HG02623 (cell line): ENCODE results near the gene SYPL1.
"Not testable (repeated sequence)": the region's sequence is repeated elsewhere in the genome, so short reads cannot be mapped to it uniquely, and the experiment has no call there.

ENCODE experiments used
- ATAC-seq: cut with Tn5 transposase; IDR thresholded peaks from one replicate; pipeline ENCODE4 v1.9.1; 2021; ENCODE audit warnings: moderate library complexity; ENCODE audit not compliant: unreplicated experiment

Gene SYPL1

DNA sequence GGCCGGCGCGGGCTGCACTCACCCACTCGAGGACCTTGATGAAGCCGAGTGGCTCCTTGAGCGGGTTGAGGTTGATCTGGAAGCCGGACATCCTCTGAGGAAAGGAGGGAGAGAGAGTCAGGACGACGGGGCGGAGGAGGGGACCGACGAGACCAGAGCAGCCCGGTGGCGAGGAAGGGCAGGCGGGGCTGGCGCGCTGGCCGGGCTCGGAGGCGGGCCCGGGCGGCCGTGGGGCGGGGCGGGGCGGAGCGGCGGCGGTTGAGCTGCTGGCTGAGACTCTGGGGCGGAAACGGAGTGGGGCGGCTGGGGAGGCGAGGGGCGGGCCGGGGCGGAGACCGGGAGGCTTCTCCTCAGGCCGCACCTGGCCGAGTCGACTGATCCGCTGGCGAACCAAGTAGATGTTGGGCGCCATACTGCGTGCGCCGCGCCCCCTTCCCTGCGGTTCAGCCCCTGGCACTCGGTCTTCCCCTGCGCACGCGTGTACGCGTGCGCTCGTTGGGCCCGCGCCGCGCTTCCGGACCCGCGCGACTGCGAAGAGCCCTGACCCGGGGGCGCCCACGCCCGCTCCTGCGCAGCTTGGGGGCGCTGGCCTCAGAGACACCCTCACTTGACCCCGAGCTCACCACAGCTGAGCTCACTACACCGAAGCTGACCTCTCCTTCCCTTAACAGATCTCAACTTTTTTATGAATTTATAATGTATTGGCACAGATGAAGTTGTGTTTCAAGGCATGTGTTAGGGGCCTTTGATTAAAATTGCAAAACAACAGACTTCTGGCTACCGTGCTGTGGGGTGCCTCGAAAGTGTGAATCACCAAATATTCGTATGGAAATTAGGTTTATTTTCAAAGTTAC is at the start of gene SYPL1:
TSS of gene SYPL1 (minus strand) at position 195 of the 854 bp plus-strand sequence. CDS start at position 91, 104 bp downstream.
- ATAC-seq: peak; percentile 80

DNA sequence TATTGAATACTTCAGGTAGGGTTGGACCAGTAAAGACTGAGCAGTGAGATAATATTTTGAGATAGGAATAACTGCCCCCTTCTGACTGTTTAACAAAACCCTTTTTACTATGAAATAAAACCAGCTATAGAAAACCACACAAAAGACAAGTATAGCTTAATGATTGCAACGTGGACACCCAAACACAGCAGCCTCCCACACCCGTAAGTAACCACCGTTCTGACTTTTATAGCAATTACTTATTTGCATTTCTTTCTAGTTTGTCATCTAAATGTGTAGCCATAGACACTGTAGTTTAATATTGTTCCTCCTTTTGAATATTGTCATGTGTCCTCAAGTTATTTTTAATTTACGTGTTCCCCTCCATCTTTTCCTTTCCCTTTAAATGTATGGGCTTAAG is 42.9 kb upstream of the SYPL1 start:
- no peak for ATAC-seq

DNA sequence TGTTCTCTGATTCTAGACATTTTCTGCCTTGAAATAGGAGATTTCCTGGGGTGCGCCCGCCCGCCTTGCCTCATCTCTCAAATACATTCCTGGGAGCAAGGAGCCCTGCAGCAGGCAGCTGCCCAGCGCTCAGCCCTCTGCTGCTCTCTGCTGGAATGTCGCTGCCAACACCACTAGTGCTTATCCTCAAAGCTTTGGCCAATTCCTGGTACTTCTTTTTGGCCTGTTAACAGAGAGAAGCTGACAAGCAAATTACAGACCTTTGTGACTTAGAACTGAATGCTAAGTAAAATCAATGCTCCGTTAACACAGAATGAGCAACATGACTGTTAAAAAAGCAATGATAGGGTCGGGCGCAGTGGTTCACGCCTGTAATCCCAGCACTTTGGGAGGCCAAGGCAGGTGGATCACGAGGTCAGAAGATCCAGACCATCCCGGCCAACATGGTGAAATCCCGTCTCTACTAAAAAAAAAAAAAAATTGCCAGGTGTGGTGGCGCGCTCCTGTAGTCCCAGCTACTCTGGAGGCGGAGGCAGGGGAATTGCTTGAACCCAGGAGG is 41.9 kb upstream of the SYPL1 start:
- peak; percentile 79 for ATAC-seq

DNA sequence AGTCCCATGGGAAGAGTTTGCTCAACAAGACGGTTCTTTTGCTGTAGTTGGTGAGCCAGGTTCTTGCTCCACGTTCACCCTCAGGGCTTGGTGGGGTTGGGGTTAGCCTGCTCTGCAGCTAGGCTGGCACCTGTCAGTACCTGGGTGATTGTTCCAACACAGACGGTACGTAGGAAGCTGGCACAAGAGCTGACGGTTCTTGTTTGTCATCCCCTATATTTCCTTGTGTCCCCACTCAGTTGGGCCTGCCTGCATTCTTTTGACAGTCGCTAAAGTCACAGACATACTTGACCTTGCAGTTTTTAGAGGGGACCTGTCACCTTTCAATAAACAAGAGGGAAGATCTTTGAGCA is 40.2 kb upstream of the SYPL1 start:
- ATAC-seq: no peak

DNA sequence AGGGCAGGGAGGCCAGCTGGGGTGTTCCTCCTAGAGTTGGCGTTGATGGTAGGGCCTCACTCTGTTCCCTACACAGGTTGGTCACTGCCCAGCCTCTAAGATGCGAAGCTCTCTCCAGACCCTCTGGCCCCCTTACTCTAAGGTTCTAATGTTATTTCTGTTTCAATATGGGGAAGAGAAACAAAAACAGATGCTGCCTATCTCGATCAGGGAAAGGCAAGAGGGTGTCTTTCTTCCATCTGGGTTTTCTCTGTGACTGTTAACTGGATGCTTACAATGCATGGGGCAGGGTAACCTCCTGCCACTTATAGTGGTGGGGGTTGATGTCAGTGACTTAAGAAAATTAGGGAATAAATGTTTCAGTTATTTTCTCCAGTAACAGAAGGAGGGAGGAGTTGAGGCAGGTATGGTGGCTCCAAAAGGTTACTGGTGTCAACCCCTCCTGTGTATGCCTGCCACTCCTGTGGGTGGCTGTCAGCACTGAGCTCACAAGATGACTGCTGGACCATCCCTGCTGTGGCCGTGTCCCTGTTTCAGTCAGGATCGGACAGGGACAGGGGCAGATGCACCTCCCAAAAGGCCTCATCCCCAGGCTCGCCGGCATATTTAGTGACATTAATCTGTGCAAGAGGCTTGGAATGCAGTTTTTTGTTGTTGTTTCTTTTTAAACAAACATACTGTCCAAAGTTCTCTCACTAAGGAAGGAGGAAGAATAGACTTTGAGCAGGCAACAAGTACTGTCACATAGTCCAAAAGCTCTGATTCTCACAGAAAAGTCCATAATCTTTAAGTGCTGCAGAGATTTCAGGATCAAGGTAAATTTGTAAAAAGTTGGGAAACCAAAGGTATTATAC is 39.6 kb upstream of the SYPL1 start:
- no peak for ATAC-seq

DNA sequence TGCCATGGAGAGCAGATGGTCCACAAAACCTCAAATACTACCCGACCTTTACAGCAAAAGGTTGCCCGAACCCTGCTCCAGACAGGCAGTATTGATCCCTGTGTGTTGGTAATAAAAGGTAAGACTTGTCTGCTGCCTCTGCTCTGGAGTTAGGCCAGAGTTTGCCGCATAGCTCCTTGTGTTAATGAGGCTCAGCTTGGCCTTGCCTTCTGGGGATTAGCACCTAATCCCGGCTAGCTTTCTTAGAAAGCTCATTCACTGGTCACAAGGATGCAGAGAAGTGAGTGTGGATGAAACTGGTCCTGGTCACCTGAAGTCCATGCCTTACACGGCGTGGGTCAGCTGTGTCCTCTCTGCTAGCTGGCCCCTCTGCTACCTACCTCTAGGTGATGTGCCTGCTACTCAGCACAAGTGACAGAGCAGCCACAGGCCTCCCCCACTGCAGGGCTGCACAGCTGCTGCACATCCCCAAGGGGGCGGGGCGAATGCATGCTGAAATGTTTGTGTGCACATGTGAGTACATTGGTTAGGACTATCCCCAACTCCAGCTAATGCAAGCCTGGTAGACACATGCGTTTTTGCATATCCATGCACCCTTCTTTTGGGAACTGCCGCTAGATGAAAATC is 31.7 kb upstream of the SYPL1 start:
- ATAC-seq: no peak

DNA sequence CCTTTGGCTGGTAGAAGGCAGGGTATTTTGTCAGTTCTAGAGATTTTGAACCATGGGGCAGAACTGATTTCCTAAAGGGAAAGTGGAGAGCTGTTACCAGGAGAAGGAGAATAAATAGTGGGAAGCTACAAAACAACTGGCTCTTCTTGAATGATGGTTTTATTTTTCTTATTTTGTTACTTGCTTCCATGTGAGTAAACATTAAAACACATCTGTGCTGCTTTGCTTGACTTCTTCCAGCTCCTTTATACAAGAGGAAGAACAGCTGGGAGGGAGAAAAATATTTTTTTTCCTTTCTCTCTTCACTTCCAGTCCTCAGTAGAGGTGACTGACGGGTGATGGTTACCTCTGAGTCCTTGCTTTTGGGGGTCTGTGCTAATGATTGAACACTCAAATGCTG is 30.0 kb upstream of the SYPL1 start:
- no peak for ATAC-seq

DNA sequence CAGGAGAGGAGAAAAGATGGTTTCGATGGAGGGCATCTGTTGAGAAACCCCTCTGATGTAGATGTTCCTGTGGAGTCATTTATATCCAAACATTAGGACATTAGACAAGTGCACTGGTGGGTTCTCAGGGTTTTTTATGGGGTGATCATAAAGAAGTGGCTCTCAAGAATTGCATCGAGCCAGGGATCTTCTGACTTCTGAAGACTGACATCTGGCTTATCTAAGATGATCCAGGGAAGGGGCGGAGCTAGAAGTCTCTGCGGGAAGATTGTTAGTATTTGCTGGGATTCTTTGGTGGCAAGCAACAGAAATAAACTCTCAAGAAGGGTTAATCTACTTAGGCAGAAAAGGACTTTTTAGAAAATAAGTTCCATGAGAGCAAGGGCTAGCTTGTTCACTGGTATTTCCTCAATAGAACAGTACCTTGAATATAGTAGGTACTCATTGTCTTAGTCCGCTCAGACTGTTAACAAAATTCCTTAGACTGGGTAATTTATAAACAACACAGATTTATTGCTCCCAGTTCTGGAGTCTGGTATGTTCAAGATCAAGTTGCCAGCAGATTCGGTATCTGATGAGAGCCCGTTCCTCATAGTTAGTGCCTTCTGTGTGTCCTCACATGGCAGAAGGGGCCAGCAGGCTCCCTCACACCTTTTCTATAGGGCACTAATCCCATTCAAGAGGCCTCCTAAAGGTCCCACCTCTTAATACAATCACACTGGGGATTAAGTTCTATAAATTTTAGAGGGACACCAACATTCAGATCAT is 28.5 kb upstream of the SYPL1 start:
- ATAC-seq: no peak

DNA sequence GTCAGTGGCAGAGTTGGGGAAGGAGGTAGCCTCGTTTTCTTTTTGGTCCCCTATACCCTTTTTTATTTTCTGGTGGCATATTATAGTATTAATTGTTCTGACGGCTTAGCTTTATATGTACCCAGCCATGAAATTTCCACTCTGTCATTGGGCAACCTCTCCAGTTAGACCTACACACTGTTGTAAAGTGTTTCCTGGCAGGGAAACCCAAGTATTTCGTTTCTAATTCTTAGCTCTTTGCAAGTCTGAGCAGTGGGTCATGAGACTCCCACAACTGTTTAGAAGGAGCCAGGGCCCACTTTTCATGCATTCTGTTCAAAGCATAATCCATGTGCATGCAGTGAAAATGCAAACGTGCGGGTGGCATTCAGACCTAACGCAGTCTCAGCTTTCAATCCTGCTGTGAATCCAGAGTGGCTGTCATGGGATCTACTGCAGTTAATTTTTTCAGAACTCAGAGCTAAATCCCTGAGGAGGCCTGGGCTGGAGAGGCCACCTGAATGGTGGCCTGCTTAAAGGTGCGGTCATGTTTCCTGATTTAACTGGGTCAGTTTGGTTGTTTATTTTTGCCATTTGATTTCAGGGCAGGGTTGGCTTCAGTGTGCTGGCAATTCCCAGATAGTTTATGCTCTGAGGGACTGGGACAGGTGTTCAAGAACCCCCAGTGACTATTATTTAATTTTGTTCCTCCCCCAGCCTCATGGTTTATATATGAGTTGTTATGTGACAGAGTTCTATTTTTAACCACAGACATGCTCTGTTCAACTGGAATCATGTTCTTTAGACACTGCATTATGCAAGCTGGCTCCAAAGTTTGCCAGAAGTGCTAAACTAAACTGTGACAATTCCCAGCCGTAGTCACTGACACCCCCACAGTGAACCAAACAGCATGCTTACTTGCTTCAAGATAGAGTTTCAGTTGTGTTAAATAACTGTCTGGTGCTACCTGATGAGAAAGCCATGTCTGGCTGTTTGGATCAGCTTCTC is 27.4 kb upstream of the SYPL1 start:
- no peak for ATAC-seq

DNA sequence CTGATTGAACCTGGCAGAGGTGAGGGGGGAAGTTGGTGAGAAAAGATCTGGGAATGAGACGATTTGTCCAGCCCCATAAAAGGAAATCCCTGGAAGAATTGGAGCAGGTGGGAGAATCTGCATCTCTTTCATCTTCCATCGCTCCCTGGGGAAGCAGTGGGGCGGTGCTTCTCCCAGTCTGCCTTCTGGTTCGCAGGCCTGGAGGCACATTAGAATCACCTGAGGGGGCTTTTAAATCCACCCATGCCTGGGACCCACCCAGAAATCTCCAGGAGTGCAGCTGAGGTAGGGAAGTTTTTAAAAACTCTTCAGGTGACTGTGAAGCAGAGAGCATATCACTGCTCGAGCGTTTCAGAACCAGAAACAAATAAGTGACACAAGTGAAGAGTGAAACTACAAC is 26.7 kb upstream of the SYPL1 start:
- ATAC-seq: no peak

DNA sequence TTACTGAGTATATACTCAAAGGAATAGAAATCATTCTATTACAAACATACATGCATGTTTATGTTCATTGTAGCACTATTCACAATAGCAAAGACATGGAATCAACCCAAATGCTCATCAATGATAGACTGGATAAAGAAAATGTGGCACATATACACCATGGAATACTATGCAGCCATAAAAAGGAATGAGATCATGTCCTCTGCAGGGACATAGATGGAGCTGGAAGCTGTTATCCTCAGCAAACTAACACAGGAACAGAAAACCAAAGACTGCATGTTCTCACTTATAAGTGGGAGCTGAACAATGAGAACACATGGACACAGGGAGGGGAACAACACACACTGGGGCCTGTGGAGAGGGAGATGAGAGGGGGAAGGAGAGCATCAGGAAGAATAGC is 26.1 kb upstream of the SYPL1 start:
- not testable (repeated sequence) for ATAC-seq

DNA sequence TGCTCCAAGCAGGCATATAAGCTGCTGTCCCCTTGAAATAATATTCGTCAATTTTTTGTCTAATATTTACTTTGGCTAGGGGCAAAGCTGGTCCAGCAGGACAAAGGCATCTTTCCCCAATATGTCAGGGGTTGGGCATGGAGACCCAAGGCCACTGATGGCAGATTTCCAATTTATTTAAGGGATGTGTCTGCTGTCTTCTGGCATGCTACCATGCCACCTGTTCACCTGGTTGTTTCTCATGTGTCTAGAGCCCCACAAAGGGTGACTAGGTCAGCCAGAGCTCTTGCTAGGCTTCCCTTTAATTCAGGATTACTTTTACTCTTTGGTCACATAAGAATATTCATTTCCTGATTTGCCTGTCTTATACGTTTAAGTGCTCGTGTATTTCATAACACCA is 22.1 kb upstream of the SYPL1 start:
- no peak for ATAC-seq

DNA sequence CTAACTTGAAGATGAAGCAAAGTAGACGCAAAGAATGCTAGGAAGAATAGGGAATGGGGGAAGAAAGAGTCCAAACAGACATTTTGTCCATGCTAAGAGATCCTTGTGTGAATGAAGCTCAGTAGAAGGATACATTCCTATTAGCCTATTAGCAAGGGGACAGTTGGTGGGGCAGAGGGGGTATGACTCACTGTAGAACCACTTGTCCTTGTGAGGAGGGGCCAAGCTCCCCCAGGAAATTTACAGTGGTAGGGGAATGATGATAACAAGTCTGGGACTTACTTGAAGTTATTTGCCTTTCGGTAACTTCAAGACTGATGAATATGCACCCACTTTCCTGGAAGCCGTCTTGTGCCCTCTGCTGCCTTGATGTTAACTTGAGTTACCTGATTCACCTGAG is 17.2 kb upstream of the SYPL1 start:
- ATAC-seq: no peak

DNA sequence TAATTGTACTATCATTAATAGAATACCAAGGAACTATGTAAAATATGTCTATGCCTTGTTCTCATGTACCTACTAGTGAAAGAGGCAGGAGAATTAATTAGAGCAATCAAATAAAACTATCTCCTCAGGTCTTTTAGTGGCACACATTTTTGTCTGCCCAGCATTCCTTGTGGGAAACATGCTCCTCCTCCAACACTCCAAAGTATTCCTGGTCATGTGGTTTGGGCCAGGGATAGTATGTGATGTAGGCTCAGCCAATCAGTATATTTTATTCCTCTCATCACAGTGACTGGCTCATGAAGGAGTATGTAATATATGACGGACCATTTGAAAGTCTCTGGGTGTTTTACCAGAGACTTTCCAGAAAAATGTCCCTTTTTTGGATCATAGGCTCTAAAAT is 16.7 kb upstream of the SYPL1 start:
- ATAC-seq: no peak

DNA sequence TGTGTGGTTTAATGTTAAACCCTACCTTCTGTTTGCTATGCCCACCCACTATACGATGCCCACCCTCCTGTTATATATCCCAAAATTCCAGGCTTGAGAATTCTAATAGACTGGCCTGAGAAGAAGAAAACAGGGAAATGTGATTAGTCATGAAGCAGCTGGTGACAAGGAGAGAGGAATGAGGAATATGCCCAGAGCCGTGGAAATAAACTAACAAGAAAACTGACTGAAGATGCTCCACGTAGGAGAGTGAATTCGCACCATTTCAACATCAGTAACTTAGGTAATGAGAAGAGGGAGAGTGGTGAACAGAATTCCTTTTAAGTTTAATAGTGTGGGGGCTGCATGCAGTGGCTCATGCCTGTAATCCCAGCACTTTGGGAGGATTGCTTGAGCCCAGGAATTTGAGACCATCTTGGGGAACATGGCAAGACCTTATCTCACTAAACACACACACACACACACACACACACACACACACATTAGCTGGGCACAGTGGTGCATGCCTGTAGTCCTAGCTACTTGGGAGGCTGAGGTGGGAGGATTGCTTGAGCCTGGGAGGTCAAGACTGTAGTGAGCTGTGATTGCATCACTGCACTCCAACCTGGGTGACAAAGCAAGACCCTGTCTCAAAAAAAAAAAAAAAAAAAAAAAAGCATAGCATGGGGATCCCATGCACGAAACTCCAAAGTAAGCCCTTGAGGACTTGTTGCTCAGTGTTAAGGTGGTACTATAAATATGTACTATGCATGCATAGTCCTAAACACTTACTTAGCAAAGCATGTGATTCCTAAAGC is 16.1 kb upstream of the SYPL1 start:
- no peak for ATAC-seq

DNA sequence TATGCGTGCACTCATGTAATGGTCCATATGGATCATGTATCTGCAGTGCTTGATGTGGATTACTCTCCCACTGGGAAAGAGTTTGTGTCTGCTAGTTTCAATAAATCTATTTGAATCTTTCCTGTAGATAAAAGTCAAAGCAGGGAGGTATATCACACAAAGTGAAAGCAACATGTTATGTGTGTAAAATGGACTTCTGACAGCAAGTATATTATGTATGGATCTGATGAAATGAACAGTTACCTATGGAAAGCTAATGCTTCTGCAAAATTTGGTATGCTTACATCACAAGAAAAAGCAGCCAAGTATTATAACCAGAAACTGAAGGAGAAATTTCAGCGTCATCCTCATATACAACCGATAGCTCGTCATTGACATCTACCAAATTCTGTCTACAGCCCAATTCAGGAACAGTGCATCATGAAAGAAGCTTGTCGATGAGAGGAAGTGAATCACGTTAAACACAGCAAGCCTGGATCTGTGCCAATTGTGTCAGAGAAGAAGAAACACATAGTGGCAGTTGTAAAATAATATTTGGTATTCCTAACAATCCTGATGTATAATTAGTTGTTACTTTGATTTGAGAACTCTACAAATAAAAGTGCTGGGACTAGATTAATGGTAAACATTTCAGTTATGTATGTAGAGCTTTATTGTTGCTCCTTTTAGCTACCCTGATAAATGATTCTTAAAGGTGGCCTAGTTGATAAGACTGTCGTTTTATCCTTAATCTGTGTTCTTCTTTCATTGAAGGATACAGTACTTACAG is 14.2 kb upstream of the SYPL1 start:
- no peak for ATAC-seq

DNA sequence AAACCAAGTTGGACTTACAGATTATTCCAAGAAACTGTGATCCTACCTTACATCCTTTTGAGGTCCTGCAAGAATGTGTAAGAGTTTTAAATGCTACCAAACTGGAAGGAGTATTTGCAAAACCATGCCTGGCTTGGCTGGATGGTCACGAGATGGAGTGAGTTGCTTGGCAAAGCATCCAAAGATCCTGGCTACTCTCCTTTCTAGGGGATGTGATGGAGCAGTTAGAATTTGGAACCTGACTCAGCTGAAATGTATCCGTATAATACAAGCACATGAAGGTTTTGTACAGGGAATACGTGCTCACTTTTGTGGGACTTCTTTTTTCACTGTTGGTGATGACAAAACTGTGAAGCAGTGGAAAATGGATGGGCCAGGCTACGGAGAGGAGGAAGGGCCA is 13.3 kb upstream of the SYPL1 start:
- ATAC-seq: no peak

DNA sequence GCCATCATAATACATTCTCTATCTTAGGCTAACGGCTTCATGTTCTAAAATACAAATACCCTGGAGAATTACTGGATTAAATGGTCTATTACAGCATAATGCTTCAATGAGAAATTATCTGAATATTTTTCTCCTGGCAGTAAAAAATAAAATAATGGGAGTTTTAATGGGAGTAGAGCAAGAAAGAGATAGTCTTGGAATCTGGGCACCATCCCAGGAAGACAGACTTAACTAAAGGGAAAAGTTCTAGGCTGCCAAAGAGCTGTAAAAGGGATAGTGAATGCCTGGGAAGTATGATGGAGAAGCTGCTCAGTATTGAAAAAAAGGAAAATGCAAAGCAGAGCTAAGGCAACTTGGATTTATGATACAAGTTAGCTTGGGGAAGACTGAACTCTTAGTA is 12.1 kb upstream of the SYPL1 start:
- ATAC-seq: no peak
